Endothelial cell of umbilical vein (primary cell): Measurements from ENCODE around the gene ALDH1L2. TPM values are rescaled to one million over a fixed set of nuclear protein-coding genes. Genes with fewer than 3 reads are reported as not detected.

Experiments used
- BruUV-seq: library from RNA; stranded (reverse); fragments of 400-500 nt; replicated peaks from 2 replicates; lab custom pipeline; 2021; lab: Mats Ljungman, UMichigan
- CTCF ChIA-PET: fragments of 300-600, 350-600 bp; sonication (Branson Sonifier 250); formaldehyde crosslinking; loops from one replicate; lab custom pipeline; 2021; ENCODE audit warnings: antibody characterized with exemption, inconsistent platforms; lab: Charles Lee
- POLR2A ChIA-PET: fragments of 300-600, 350-600 bp; sonication (Branson Sonifier 250); formaldehyde crosslinking; loops from one replicate; lab custom pipeline; 2021; ENCODE audit warnings: antibody characterized with exemption, inconsistent platforms; lab: Charles Lee
- DNase-seq: peaks from one replicate; pipeline ENCODE4 v3.0.0-alpha.2; 2011; ENCODE audit warnings: low read depth, low spot score
- FAIRE-seq: peaks from 2 replicates; lab custom pipeline; 2011; peaks lifted over from hg19 to GRCh38; lab: Jason Lieb, UNC
- H2AFZ ChIP-seq: 2 replicates; pipeline ENCODE4 v1.6.0; 2012; ENCODE audit warnings: low read depth, low read length, control low read depth, inconsistent platforms
- H3K27ac ChIP-seq: 2 replicates; pipeline ENCODE4 v1.5.1; 2011; ENCODE audit warnings: low read depth, mild to moderate bottlenecking, control low read depth, low read length, moderate library complexity; ENCODE audit not compliant: insufficient read depth
- H3K27me3 ChIP-seq, 2 experiments: 2 replicates each; pipeline versions ENCODE4 v1.6.0 to v1.6.1; 2011; ENCODE audit warnings: low read length in 2 of 2, mixed read lengths in 1 of 2; ENCODE audit not compliant: control insufficient read depth in 2 of 2, insufficient read depth in 2 of 2
- H3K36me3 ChIP-seq, 2 experiments: 2 replicates in 1 of 2; 3 replicates in 1 of 2; pipeline ENCODE4 v1.5.1; 2011; ENCODE audit warnings: low read length in 2 of 2, mild to moderate bottlenecking in 1 of 2, moderate library complexity in 1 of 2; ENCODE audit not compliant: control insufficient read depth in 2 of 2, insufficient read depth in 2 of 2; ENCODE audit errors: extremely low read depth in 1 of 2
- H3K4me1 ChIP-seq: 3 replicates; pipeline ENCODE4 v1.5.1; 2011; ENCODE audit warnings: mild to moderate bottlenecking, low read length; ENCODE audit not compliant: control insufficient read depth, insufficient read depth; ENCODE audit errors: extremely low read depth
- H3K4me2 ChIP-seq: 2 replicates; pipeline ENCODE4 v1.6.1; 2011; ENCODE audit warnings: low read length, control low read depth, mixed read lengths; ENCODE audit not compliant: insufficient read depth
- H3K4me3 ChIP-seq, 3 experiments: fragments of 200-600 bp in 1 of 3; sonication (generic), shearing (Covaris generic) in 1 of 3; replicated peaks in 1 of 3; 2 replicates each; pipeline ENCODE4 v1.5.1; 2011 to 2016; ENCODE audit warnings: control low read depth in 3 of 3, low read length in 3 of 3, mild to moderate bottlenecking in 2 of 3, inconsistent platforms in 1 of 3, low read depth in 1 of 3, moderate library complexity in 1 of 3; ENCODE audit not compliant: insufficient read depth in 1 of 3
- H3K79me2 ChIP-seq: 2 replicates; pipeline ENCODE4 v1.6.0; 2012; ENCODE audit warnings: low read length, inconsistent platforms; ENCODE audit not compliant: control insufficient read depth, insufficient read depth
- H3K9ac ChIP-seq: replicated peaks from 2 replicates; pipeline ENCODE3; 2011; ENCODE audit warnings: low read length, control low read depth; ENCODE audit not compliant: insufficient read depth; ENCODE audit errors: extremely low read depth
- H3K9me1 ChIP-seq: replicated peaks from 3 replicates; pipeline ENCODE4 v1.6.0; 2011; ENCODE audit warnings: mild to moderate bottlenecking, low read length; ENCODE audit not compliant: control insufficient read depth, insufficient read depth; ENCODE audit errors: extremely low read depth
- H3K9me3 ChIP-seq: replicated peaks from 2 replicates; pipeline ENCODE4 v1.5.1; 2012; ENCODE audit warnings: low read length, inconsistent platforms; ENCODE audit not compliant: control insufficient read depth, insufficient read depth
- H4K20me1 ChIP-seq: replicated peaks from 2 replicates; pipeline ENCODE3; 2011; ENCODE audit warnings: mild to moderate bottlenecking, low read length; ENCODE audit not compliant: control insufficient read depth, insufficient read depth; ENCODE audit errors: extremely low read depth
- EZH2 ChIP-seq: IDR thresholded peaks from 2 replicates; pipeline ENCODE4 v1.6.1; 2012; ENCODE audit warnings: borderline replicate concordance, low read depth, mild to moderate bottlenecking, moderate library complexity, low read length, inconsistent platforms; ENCODE audit not compliant: severe bottlenecking
- FOS ChIP-seq: IDR thresholded peaks from 2 replicates; pipeline ENCODE4 v1.6.1; 2011; ENCODE audit warnings: mild to moderate bottlenecking, low read length, moderate library complexity, borderline replicate concordance; ENCODE audit not compliant: insufficient read depth
- GATA2 ChIP-seq: IDR thresholded peaks from 2 replicates; pipeline ENCODE4 v1.7.0; 2011; ENCODE audit warnings: low read depth, mild to moderate bottlenecking, moderate library complexity, mixed read lengths, low read length; ENCODE audit not compliant: insufficient read length, insufficient read depth
- JUN ChIP-seq: IDR thresholded peaks from 2 replicates; pipeline ENCODE4 v1.6.1; 2011; ENCODE audit warnings: borderline replicate concordance, low read depth; ENCODE audit not compliant: insufficient read length, insufficient read depth
- MAX ChIP-seq: IDR thresholded peaks from 2 replicates; pipeline ENCODE4 v1.6.1; 2011; ENCODE audit not compliant: insufficient read depth, insufficient read length
- MYC ChIP-seq: IDR thresholded peaks from one replicate; pipeline ENCODE4 v1.6.1; 2011; ENCODE audit warnings: mild to moderate bottlenecking, low read depth, low read length
- POLR2A ChIP-seq: IDR thresholded peaks from 2 replicates; pipeline ENCODE4 v1.6.1; 2012; ENCODE audit warnings: low read depth, mild to moderate bottlenecking, control low read depth, low read length
- POLR2AphosphoS5 ChIP-seq: IDR thresholded peaks from 2 replicates; pipeline ENCODE4 v1.6.1; 2012; ENCODE audit warnings: low read depth, mild to moderate bottlenecking, control low read depth, low read length, moderate library complexity; ENCODE audit not compliant: insufficient read depth
- dilution Hi-C: fragments of 300-500 bp; cut with MboI; formaldehyde crosslinking; loops from one replicate; pipeline ENCODE4 v1.15.0; 2019; ENCODE audit warnings: low sequenced_read_pairs; ENCODE audit not compliant: extremely low pct_ligation_motif_present
- intact Hi-C: fragments of 100-400 bp; cut with micrococcal nuclease; formaldehyde crosslinking; loops from one replicate; pipeline ENCODE4 v1.10.0; 2022
- polyA plus RNA-seq, 4 experiments: library from polyadenylated mRNA; depleted of rRNA in 3 of 4; stranded (reverse) in 3 of 4; unstranded in 1 of 4; fragments of >200 nt; gene quantifications; 2 replicates each; pipeline versions ENCODE4 v1.2.1 to v1.2.3, GENCODE V29; 2011 to 2012; ENCODE audit warnings: missing spikeins in 1 of 4
- total RNA-seq: library from RNA; stranded (reverse); gene quantifications from 2 replicates; pipeline ENCODE4 v1.2.3, GENCODE V29; 2021
- TF ChIP-seq, protein P1 (sequence below), 2 donors: IDR thresholded peaks; 1 replicate in 1 of 2; 2 replicates in 1 of 2; pipeline ENCODE4 v1.5.1; 2011; ENCODE audit warnings: low read length in 2 of 2, mild to moderate bottlenecking in 2 of 2, moderate library complexity in 2 of 2, control low read depth in 1 of 2, inconsistent platforms in 1 of 2, low read depth in 1 of 2; ENCODE audit not compliant: insufficient read depth in 1 of 2; ENCODE audit errors: extremely low read depth in 1 of 2

The ALDH1L2 gene
- total and polyA plus RNA-seq, 2 donors (not counting 3 experiments of a cell fraction or from before 2014, with no cell fraction given), result 1.4 to 2.5 TPM

GRCh38 chr12:105091476-105092206 lies 7.4 kb upstream of the ALDH1L2 start:
- no peak overlapping the region for H3K27ac ChIP-seq
- DNase-seq (no peak), FAIRE-seq (no peak)
- no peaks in the 10 kb centered on the region for H3K9me3 ChIP-seq
- intact Hi-C loops, result no loop called here
- ChIA-PET POLR2A (interaction anchor here (0.6 kb wide), 1 partner anchor 954 kb away, joined by 4 read pairs; the partner anchor contains the start of gene NFYB), CTCF (interaction anchor here (1.0 to 1.9 kb wide), 3 partner anchors 16 to 710 kb away, joined by 3 to 5 read pairs (median 4); partner anchors contain the start of gene WASHC4)
- no peaks in the 10 kb centered on the region for H3K9me1 ChIP-seq
- TF ChIP-seq FOS (no peak), MYC (no peak), JUN (no peak), EZH2 (no peak), POLR2A (no peak), GATA2 (no peak), POLR2AphosphoS5 (no peak), MAX (no peak)
- TF ChIP-seq, protein P1, sequence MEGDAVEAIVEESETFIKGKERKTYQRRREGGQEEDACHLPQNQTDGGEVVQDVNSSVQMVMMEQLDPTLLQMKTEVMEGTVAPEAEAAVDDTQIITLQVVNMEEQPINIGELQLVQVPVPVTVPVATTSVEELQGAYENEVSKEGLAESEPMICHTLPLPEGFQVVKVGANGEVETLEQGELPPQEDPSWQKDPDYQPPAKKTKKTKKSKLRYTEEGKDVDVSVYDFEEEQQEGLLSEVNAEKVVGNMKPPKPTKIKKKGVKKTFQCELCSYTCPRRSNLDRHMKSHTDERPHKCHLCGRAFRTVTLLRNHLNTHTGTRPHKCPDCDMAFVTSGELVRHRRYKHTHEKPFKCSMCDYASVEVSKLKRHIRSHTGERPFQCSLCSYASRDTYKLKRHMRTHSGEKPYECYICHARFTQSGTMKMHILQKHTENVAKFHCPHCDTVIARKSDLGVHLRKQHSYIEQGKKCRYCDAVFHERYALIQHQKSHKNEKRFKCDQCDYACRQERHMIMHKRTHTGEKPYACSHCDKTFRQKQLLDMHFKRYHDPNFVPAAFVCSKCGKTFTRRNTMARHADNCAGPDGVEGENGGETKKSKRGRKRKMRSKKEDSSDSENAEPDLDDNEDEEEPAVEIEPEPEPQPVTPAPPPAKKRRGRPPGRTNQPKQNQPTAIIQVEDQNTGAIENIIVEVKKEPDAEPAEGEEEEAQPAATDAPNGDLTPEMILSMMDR (IDR thresholded peaks at IDR 0.05; ENCODE audit: extremely low read depth in 1 of 2, insufficient read depth in 1 of 2, low read depth in 1 of 2, low read length in 2 of 2), result no peak
- no TSS peak for BruUV-seq
- H4K20me1 ChIP-seq, result no peaks in the 10 kb centered on the region
- peaks cover 26% of the 10 kb centered on the region in 2 experiments for H3K27me3 ChIP-seq
- no peak overlapping the region for H3K9ac ChIP-seq
- no peak overlapping the region for H3K4me3 ChIP-seq
- no peak overlapping the region for H3K4me2 ChIP-seq
- no peaks in the 10 kb centered on the region for H3K36me3 ChIP-seq
- no peak overlapping the region for H2AFZ ChIP-seq
- dilution Hi-C loops, result no loop called here
- H3K4me1 ChIP-seq, result no peaks in the 10 kb centered on the region
- no peaks in the 10 kb centered on the region for H3K79me2 ChIP-seq
